ENCODE data around the gene GALNTL6.

Gene GALNTL6

DNA sequence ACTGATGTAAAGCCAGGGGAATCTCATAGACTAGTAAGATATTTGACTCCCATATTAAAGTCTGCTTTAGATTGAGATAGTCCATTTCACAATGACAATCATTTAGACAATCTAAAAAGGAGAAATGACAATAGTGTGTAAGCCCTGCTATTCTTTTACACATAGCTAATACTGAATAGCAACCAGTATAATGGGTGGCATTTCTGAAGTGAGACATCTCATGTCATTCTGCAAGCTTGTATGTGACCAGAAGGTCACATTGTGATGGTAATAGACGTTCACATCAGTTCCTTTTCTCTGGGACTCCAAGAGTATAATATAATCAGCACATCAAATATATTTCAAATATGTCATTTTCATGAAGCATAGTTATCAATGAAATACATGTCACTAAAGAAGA, 440.2 kb downstream of the GALNTL6 start:
- no peak for DNase-seq

DNA sequence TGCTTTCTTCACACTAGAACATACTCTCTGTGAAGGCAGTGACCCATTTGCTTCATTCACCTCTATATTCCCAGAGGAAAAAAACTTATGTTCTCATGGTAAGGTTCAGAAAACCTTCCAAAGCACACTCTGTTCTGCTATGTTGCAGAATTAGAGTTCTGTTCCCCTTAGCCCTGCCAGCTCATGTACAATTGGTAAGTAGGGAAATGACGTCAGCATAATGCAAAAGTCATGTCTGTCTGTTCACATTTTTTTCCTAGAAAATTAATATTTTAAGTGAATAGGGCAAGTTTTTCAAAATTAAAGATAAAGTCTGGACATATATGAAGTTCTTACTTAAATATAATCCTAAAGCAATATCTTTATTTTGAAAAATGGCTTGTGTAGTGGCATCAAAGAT, 443.6 kb downstream of the GALNTL6 start:
- DNase-seq = no peak

DNA sequence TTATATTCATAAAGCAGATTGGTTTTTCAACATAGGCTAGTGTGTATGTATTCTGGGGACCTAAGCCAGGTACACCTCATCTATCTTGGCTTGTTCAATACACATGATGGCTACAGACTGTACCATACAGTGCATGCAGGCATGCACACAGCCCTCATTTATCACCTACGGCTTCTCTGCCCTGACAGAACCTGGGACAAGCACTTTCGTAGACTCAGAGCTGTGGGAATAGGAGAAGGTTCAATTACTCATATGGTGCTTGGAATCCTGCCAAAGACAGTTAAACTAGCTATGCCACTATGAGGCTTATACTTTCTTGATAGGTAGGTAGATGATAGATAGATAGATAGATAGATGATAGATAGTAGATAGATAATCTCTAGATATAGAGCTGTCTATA, 457.2 kb downstream of the GALNTL6 start:
- DNase-seq = no peak

DNA sequence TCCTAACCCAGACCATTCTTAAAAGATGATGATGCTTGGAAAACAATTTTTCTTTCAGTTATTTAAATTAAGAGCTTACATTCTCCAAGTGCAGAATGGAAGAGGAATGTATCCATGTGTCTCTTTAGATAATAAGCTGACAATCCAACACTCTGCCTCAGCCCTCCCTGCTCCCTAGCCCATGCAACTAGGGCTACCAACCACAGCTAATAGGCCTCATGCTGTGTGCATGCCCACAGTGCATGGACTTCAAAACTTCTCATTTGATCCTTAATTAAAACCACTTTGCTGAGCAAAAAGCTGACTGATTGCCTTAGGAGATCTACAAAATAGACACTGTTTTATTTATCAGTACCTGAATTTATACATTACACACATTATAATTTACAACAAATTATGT, 473.9 kb downstream of the GALNTL6 start:
- DNase-seq = no peak

DNA sequence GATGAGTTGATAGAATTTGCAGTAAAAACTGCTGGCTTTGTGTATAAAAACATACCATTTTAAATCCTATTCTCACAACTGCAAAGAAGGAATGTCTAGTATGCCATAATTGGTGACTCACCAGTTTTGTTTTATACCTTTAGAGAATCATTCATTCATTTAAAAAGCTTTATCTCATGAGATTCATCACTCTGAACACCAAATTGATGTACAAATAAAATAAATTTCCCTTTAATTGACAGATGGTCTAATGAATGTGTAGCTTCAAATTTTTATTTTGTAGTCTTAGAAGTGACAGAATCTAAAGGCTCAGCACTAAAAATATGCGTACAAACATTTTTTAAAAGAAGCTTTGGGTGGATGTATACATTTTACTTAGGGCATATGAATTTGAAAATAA, 492.5 kb downstream of the GALNTL6 start:
- no peak for DNase-seq

DNA sequence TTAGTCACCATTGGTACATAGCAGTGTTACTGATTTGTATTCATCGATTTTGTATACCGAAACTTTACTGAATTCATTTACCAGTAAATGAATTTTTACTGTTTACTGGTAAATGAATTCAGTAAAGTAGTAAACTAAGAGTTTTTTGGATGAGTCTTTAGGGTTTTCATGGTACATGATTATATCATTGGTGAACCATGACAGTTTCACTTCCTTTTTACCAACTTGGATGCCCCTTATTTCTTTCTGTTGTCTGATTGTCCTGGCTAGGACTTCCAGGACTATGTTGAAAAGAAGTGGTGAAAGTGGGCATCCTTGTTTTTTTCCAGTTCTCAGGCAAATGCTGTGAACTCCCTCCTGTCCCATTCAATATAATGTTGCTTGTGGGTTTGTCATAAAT, 494.9 kb downstream of the GALNTL6 start:
- no peak for DNase-seq

DNA sequence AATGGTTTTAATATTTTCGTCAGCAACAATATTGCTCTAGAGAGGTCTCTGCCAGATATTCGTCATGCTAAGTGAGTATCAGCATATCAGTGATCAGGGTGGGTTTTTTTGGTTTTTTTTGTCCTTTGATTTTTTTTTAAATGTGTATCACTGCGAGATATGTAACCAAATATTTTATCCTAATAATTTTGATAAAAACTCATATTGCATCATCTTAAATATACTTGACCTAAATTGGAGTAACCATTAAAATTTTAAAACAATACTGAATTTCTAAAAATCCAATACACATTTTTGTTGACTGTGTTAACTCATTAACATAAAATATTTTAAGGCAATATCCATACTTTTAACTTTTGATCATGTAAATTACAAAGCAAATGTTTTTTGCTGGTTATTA, 498.5 kb downstream of the GALNTL6 start:
- DNase-seq = no peak

DNA sequence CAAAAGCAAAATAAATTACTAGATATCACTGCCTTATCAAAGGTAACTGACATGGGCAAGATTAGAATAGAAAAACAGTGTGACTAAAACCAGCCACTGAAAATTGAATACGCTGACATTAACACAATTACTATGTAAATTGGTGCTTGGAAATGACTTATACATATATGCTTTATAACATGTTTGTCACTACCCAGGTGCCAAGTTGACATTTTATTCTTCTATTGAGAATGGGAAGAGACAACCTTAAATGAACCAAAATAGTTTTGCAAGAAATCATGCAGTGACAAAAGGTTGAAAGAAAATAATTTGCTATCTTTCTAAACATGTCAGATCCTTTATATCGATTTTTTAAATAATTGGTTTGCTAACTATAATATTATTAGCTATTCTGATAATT, 510.1 kb downstream of the GALNTL6 start:
- no peak for DNase-seq

DNA sequence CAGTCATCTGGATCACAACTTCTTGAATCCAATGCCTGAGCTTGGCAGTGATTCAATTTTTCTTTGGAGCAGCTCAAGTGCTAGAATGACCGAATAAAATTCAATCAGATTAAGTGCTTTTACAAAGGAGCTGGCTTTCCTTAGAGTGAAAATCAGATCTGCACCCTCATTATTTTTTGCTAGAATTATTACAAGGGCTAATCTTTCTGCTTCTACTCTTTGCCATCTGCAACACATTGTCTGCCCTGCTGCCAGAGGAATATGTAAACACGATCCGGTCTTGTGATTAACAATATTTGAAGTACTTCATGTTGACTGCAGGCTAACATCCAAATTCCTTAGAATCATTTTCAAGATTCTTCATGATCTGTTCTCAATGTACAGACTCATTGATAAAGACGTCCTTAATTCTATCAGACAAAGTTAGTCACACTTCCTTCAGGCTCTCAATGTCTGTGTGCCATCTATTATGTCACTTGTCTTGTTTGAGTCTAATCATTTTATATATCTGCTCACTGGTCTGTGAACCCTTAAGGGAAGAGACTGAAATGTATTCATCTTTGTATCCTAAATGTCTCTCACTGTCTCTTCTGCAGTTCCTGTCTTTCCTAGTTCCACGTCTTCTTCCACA, 531.2 kb downstream of the GALNTL6 start:
- DNase-seq = no peak

DNA sequence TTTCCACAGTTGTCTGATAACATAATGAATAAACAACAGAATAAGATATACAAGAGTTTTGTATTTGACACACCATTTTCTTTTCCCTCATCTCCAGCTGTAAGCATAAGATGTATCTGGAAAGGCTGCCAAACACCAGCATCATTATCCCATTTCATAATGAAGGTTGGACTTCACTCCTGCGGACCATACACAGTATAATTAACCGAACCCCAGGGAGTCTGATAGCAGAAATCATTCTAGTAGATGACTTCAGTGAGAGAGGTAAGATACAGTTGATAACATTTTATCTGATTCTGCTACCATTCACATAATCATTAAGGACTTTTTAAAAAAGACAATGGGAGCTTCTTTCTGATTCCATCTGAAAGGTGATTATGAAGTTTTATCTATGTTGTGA, 535.2 kb downstream of the GALNTL6 start:
- no peak for DNase-seq

DNA sequence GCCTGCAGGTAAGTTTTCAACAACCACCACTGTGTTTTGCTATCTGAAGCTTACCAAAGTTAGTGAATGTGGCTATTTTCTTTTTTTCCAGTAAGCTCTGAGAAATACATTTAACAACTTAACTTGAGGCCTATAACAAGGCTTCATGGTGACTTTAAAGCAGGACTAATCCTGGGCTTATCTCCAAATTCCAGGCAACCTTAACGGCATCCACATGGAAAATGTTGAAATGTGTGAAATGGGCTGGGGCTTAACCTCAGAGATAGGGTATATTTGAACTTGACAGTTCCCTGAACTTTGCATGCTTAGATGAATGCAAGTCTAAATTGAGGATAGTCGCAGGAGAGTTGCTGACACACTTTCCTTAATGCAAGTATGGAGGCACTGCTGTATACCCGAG, 539.2 kb downstream of the GALNTL6 start:
- DNase-seq = no peak

DNA sequence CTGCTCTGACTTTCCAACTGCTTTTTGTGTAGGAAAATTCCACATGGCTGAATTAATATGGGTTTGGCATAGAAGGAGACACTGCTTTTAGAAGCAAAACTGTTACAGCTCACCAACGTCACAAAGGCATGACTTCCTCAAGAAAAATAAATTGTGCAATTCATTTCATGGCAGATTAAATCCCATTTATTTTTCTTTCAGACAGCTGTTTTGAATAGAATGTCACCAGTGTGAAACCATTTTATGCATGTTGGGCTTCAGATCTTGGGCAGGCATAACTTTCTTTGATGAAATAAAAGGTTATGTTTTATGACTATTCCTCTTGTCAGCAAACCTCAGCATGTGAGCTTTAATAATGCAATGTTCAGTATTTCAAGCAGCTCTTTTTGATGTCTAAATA, 542.8 kb downstream of the GALNTL6 start:
- DNase-seq = no peak

DNA sequence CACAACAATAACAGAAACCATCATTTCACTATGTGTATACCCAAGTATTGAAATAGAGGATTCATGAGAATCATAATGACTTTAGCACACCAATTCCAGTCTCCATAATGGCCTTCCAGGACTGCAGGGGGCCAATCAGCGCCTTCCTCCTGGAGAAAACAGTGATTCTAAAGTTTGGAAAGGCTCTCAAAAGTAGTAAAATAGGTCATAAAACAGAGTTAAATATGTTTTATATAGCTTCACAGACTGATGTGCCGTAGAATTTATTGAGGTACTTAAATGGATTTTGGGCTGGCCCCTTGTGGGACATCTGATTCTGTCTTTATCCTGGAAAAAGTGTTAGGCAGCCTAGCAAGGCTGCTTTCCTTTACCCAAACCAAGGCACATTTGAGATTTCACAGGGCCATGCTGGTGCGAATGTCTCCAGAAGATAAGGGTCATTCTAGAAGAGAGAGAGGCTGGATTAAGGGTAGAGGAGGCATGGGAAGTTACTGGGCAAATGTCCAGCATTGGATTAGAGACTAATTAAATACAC, 543.9 kb downstream of the GALNTL6 start:
- no peak for DNase-seq

DNA sequence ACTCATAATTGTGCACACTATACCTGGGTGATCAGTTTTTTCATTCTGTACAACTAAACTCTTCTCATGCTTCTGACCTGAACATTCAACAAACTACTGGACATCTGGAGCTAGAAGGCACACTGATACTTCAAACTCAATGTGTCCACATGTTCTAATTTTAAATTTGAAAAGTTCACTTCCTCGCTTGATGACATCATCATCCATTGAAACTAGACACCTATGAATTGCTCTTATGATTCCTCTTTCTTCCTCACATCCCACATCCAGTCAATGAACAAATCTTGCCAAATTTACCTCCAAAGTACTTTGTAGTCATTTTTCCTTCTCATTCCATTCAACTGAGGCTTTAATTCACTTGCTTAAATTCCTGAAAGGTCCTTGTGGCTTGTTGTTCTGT, 549.4 kb downstream of the GALNTL6 start:
- no peak for DNase-seq

DNA sequence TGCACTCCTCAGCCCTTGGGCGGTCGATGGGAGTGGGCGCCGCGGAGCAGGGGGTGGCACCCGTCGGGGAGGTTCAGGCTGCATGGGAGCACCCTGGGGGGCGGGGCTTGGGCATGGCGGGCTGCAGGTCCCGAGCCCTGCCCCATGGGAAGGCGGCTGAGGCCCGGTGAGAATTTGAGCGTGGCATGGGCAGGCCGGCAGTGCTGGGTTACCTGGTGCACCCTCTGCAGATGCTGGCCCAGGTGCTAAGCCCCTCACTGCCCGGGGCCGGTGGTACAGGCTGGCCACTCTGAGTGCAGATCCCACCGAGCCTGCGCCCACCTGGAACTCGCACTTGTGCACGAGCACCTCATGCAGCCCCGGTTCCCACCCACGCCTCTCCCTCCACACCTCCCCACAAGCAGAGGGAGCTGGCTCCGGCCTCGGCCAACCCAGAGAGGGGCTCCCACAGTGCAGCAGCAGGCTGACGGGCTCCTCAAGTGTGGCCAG, 556.3 kb downstream of the GALNTL6 start:
- no peak for DNase-seq

DNA sequence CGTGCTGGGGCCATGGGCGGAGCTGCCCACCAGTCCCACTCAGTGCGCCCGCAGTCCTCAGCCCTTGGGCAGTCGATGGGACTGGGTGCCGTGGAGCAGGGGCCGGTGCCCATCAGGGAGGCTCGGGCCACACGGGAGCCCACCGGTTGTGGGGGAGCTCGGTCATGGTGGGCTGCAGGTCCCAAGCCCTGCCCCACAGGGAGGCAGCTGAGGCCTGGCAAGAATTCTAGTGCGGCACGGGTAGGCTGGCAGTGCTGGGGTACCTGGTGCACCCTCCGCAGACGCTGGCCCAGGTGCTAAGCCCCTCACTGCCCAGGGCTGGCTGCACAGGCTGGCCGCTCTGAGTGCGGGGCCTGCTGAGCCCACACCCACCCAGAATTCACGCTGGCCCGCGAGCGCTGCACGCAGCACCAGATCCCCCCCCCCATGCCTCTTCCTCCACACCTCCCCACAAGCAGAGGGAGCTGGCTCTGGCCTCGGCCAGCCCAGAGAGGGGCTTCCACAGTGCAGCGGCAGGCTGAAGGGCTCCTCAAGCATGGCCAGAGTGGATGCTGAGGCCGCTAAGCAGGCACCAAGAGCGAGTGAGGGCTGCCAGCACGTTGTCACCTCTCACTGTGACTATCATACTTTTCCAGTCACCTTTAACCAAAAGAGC, 564.4 kb downstream of the GALNTL6 start:
- DNase-seq = no peak

DNA sequence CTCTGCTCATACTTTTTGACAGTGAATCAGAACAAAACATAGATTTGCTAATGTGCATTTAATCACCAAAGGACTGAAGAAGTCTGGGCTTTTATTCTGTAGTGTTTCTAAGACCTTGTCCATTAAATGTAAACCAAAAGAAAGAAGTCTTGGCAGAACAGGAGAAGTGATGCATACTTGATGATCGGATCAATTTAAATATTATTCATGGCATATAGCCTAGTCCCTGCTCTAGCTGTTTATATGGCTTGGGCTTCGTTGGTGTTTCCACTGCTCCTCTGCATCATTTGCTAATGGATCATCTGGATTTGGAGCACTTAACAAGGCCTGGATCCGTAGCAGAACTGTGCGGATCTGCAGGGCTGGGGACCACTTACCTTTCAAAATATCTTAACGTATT, 566.6 kb downstream of the GALNTL6 start:
- no peak for DNase-seq

DNA sequence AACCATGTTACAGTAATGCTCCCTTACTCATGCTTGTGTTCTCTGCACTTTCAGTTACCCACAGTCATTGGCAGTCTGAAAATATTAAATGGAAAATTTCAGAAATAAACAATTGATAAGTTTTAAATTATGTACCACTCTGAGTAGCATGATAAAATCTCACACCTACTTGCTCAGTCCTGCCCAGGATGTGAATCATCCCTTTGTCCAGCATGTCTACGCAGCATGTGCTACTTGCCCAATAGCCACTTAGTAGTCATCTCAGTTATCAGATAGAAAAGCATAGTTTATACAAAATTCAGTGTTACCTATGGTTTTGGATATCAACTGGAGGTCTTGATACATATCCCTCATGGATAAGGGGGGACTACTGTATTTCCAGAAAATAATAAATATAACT, 577.1 kb downstream of the GALNTL6 start:
- DNase-seq = no peak

DNA sequence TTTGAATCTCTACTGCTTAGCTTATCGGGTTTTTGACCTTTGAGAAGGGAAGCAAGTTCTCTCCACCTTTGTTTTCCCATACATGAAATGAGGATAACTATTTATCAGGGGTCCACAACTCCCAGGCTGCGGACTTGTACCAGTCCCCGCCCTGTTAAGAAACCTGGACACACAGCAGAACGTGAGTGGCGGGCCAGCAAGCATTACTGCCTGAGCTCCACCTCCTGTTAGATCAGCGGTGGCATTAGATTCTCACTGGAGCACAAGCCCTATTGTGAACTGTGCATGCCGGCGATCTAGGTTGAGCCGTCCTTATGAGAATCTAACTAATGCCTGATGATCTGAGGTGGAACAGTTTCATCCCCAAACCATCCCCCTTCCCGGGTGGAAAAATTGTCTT, 579.5 kb downstream of the GALNTL6 start:
- no peak for DNase-seq

DNA sequence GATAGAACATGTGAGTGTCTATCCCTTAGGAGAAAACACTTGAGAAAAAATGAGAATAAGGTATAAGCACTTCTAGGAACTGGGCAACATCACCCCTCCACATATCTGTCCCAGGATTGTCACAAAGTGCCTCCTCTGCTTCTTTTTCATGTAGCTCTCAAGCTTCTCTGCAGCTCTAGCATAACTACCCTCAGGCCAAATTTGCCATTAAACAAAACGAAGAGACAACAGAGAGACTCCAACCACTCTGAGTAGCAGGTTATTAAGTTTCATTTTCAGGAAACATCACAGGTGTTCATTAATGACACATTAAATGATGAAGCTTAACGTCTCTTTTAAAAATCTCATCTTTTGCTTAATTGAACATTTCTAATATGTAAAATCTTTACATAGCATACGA, 580.0 kb downstream of the GALNTL6 start:
- DNase-seq = no peak

DNA sequence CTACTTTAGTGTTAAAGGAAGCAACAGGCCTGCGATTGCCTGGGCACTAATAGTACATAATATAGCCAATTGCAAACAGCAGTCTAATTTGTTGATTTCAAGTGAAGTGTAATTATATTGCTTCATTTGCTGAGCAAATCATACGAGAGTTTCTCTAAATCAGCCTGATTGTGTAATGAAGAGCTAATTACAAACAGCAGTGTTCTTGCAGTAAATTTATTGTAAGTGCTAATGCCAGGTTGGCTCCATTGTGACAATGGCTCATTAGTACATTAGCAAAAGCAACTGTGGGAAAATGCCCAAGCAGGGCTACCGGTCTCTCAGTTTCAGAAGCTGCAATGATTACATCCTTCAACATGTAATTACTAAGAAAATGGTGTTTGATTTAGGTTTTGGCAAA, 591.5 kb downstream of the GALNTL6 start:
- no peak for DNase-seq

DNA sequence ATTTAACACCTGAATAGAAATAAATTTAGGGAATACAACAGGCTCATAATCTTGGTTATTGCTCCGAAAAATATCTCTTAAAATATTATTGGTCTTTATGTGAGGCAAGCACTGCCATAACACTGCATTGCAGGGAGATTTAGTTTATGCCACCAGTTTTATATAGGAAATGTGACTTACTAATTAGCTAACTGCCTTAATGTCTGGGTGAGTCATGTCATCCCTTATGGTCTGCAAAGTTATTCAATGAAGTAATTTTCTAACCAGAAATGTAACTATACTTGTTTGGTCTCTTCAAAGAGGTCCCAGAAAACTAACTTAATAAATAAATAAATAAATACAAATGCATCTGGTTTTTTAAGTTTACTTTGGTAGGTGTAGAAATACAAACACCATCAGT, 597.2 kb downstream of the GALNTL6 start:
- no peak for DNase-seq

DNA sequence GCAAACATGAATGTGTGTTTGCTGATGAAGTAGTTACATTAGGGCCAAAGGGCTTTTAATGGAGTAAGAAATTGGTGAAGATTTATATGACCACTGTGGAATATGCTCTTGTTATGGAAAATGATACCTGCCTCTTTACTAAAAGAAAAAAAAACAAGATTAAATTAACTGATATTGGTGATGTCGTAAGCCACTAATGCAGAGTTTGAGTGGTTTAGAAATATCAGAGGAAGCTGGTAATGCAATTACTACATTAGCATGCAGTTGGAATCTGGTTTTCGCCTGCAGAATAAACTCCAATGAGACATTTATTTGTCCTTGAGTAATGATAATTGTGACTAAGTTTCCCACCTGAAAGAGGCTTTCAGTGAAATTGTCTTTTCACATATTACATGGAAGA, 597.9 kb downstream of the GALNTL6 start:
- no peak for DNase-seq

DNA sequence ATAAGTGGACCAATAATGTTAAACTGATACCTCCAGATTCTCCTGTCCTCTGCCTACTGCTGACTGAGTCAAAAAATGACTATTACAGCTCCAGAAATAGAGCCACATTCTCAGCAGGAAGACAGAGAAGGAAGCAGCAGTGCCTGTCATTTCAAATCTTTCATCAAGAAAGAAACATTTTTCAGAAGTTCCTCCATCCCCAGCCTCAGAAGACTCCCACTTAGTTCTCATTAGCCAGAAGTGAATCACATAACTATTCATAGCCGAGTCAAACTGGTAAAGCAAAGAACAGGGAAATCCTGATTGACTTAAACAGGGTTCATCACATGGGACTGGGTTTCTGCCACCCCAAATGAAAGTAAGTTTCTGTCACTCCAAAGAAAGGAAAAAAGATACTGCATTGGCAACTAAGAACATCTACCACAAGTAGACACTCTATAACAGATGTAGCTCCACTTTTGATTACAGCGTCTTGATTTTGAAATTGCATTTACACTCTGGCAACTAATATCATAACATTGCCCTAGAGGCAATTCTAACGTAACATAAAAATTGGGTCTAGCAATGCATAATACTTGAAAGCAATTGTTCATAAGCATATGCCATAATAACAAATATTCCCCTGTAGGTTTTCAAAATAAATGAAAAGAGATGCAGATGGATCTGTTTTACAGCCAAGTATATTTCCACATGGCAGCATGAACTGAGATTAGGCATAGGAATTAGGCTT, 599.8 kb downstream of the GALNTL6 start:
- DNase-seq = no peak

Measured in NCI-H1048 (cell line).